Limb (tissue), 2 donors: ENCODE measurements around the gene DHX32.
"Not testable (repeated sequence)": the region's sequence is repeated elsewhere in the genome, so short reads cannot be mapped to it uniquely, and the experiment has no call there.

Experiments used
- DNase-seq, 2 donors: peaks; one replicate each; pipeline ENCODE4 v3.0.0-alpha.2; 2016; ENCODE audit errors: extremely low spot score in 2 of 2

DHX32 gene

GRCh38 chr10:125896088-125896934 lies 15.2 kb upstream of the DHX32 start, which contains the start of gene FANK1:
TSS of gene FANK1 (plus strand) at chr10:125896564. CDS start at chr10:125896643, 79 bp downstream.
- peak; percentile 70 to 93 for DNase-seq

- DNase-seq = peak in 1 of 2 donors; percentile 79
Observed at GRCh38 chr10:125895130-125896087, 14.3 kb upstream of the DHX32 start.

- DNase-seq = not testable (repeated sequence)
Observed at GRCh38 chr10:125894176-125894575, 13.1 kb upstream of the DHX32 start.

GRCh38 chr10:125892402-125892801 lies 11.3 kb upstream of the DHX32 start:
- not testable (repeated sequence) for DNase-seq

- not testable (repeated sequence) for DNase-seq
Observed at GRCh38 chr10:125889441-125889840, 8.3 kb upstream of the DHX32 start.

- DNase-seq = no peak
Observed at GRCh38 chr10:125886914-125887512, 5.9 kb upstream of the DHX32 start.

GRCh38 chr10:125883211-125883610 lies 2.1 kb upstream of the DHX32 start:
- no peak for DNase-seq

- no peak for DNase-seq
Observed at GRCh38 chr10:125882596-125882995, 1.5 kb upstream of the DHX32 start.

- DNase-seq = no peak
Observed at GRCh38 chr10:125880719-125881118, 373 bp downstream of the DHX32 start.

- no peak for DNase-seq
Observed at GRCh38 chr10:125878957-125879835, 1.9 kb downstream of the DHX32 start.

GRCh38 chr10:125871338-125871737 lies 9.8 kb downstream of the DHX32 start:
- DNase-seq = no peak

GRCh38 chr10:125868372-125868975 lies 12.6 kb downstream of the DHX32 start:
- peak in 1 of 2 donors; percentile 33 for DNase-seq

GRCh38 chr10:125866421-125867029 lies 14.6 kb downstream of the DHX32 start:
- DNase-seq = no peak

GRCh38 chr10:125865120-125865519 lies 16.0 kb downstream of the DHX32 start:
- DNase-seq = no peak

- DNase-seq = no peak
Observed at GRCh38 chr10:125859128-125859817, 21.8 kb downstream of the DHX32 start.

- DNase-seq = no peak
Observed at GRCh38 chr10:125857185-125857760, 23.8 kb downstream of the DHX32 start.

- no peak for DNase-seq
Observed at GRCh38 chr10:125852487-125852886, 28.6 kb downstream of the DHX32 start.

GRCh38 chr10:125850766-125851731 lies 30.0 kb downstream of the DHX32 start:
- DNase-seq = no peak
